ENCODE results near the gene SRSF12.

SRSF12 gene

DNA sequence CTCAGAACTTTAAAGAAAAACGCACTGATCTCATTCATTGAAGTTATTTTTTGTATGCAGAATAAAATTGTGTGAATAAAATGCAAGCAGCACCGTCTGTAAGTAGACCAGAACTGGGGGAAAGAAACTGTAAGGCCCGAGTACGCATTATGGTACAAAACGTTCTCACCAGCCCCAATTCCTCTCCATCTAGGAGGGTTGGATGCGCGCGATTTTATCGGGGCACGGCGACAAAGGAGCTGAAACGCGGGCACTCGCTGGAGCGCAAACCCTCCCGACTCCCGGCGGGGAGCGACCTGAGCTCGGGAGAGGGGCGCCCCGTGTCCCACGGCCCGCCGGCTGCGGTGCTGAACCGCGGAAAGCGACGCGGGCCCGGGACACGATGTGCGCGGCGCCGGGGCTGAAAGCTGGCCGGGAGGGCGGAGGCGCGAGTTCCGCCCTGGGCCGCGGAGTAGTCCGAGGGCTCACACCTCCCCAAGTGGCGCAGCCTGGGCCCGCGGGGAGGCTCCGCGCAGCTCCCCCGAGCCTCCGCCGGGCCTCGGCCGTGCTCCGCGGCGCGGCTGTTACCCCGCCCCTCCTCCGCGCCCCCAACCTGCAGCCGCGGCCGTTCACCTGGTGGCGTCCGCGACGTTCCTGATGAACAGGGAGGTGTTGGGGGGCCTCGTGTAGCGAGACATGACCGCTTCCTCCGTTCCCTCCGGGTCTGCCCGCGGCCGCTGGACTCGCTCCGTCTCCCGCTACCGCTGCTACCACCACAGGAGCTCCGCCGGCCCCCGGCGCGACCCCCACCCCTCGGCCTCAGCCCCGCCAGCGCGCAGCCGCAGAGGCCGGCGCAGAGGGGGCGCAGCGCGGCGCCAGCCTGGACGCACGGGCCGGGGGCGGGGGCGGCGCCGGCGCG, at the start of gene SRSF12:
Gene SRSF12 (minus strand): TSS at position 861 of the 898 bp plus-strand sequence. CDS start 184 bp downstream, at position 677.
- peak; percentile 48 for DNase-seq

DNA sequence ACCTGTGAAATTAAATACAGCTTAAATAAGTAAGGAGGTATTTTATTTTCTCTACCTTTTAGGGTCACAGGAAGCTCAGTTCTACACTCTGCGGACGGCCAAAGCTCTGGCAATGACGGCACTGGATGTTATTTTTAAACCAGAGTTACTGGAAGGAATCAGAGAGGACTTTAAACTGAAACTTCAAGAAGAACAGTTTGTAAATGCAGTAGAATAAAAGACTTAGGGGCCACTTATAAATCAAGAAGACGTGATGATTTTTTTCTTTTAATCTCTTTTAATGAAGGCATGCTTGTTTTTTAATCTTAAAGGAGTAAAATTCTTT, 44.1 kb upstream of the SRSF12 start:
- DNase-seq, result no peak

DNA sequence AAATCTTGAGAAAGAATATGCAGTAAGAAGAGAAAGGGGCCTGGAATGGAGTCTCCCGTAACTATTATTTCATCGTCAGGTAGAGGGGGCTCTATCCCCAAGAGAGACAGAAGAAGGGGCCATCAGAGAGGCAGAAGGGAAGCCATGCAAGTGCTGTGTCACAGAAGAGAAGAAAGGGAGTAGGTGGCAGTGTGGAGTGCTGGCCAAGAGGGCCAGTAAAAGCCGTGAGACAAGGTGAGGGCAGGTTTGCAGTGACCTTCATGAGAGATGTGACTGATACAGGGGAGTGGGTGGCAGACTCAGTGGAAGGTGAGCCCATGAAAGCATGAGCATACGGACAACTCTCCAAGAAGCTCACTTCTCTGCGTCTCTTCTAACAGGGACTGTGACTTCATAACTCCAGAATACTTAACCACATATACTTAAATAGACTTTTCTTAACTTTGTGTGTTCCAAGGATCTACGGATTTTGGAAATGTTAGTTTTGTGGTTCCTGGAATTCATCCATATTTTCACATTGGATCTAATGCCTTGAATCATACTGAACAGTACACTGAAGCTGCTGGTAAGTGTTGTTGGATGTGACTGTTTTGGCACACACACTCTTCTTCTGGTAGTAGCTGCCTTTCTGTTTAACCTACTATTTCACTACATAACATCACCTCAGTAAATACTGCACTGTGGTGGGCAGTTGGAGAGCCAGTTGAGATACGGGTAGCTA, 43.6 kb upstream of the SRSF12 start:
- DNase-seq, result no peak

DNA sequence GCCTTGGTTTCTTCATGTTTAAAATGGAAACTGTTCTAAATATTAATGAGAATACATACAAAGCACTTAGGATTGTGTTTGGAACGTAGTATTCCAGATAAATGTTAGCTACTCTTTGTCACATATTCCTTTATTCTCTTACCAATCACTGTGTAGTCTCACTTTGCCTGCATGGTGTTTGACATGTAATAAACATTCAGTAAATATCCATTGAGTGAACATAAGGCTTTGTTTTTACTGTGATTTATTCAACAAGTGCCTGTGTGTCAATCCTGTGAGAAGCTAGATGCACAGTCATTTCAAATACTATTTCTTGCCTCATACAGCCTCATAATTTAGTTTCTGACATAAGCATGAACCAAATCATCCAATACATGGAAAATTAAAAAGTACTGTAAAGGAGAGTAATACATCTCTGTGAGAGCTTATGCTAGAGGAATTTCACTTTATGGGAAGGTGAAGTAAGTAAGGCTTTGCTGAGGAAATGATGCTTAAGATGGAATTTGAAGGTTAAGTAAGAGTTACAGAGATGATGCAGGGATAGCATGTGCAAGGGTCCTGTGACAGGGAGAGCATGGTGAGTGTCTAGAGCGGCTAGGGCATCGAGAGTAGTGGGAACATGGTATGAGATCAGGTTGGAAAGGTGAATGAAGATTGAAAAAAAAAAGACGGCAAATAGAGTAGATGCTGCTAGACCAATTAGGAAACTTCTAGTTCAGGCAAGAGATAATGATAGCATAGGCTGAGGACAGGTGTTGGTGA, 42.6 kb upstream of the SRSF12 start:
- DNase-seq, result no peak

DNA sequence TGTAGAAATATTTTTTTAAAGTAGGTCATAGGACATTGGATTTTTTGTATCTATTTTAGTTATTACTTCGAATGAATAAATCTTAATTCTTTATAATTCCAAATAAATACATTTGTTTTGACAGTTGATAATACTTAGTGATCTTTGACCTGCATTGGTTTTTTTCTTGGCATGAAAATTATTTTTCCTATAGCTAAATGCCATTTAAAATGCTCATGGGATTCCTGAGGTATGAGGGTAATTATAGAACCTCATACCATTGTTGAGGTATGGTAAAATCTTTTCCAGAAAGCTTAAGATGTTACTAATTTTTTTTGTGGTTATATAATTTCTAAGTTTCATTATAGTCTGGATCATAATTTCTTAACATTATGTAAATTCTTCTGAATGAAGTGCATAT, 36.3 kb upstream of the SRSF12 start:
- peak; percentile 37 for DNase-seq

DNA sequence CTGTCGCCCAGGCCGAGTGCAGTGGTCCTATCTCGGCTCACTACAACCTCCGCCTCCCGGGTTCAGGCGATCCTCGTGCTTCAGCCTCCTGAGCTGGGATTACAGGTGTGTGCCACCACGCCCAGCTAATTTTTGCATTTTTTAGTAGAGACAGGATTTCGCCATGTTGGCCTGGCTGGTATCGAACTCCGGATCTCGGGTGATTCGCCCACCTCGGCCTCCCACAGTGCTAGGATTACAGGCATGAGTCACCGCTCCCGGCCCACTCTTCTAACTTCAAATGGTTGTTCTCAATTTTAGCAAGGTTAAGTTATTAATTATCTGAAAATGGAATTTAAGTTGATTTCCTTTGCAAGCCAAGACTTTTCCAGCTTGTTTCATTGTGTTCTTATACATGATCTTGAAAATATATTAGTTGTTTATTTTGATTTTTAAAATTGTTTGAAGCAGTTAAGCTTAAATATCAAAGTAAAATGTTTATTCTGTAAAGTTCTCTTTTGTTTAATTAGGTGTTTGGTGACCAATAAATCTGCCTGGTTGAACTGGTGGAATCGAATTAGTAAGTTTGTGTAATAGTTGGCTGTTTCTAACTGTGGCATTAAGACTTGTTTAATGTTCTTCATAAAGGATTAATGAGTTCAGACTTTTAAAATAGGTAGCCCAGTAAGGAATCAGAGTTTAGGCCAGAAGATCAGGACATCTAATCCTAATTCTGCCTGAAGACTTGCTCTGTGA, 30.3 kb upstream of the SRSF12 start:
- DNase-seq, result peak; percentile 58

DNA sequence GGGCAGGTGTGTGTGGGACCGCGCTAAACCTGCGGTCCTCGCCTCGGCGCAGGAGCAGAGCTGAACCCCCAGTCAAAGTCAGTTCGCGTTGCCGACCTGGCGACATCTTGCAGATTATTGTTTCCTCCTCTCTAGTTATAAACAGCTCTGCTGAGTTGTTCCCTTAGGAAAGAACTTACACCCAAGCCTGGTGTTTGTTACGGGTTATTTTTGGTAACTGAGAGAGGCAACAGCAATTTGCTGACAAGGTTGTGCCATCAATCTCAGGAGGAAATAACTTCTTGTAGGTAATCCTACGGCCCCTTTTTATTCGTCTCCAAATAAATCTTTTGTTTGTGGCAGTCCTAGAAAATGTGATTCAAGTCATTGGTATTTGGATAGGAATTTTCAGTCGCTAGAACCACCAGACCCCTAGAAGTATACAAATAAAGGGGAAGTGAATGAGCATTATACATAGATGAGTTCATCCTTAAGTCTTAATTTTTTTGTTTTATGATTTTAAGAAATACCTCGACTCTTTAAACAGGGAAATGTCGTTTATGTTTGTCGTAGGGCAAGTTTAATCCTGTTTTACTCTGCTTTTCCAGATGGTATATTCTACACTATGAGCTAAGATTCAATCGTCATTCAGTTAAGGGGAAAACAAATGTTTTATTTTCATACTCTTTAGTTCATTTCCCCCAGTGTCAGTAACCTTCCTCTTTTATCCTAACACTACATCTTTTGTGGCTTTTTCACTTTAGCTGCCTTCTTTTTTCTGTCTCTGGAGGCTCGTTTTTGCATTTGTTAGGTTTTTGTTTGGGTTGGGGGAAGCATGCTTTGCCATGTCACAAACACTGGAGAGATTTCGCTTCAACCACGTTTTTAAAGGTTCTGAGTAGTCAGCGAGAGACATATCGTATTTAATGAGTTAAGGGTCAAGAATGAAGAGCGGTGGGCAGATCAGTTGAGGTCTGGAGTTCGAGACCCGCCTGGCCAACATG, 29.1 kb upstream of the SRSF12 start:
- DNase-seq, result peak; percentile 74

DNA sequence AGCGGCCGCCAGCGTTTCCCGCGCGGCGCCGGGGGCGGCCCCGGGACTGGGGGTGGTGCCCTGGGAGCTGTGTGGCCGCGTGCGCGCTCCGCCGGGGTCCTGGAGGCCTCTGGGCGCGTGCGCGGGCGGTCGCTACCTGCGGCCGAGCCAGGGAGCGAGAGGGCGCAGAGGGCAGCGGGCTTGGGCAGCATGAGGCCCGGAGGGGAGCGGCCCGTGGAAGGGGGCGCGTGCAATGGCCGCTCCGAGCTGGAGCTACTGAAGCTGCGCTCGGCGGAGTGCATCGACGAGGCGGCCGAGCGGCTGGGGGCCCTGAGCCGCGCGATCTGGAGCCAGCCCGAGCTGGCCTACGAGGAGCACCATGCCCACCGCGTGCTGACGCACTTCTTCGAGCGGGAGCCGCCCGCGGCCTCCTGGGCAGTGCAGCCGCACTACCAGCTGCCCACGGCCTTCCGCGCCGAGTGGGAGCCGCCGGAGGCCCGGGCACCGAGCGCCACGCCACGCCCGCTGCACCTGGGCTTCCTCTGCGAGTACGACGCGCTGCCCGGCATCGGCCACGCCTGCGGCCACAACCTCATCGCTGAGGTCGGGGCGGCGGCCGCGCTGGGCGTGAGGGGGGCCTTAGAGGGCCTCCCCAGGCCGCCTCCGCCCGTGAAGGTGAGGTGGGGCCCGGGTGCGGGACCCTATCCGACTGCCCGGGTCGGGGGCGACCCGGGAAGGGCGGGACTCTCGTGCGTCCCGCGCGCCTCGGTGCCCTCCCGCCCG, 28.3 kb upstream of the SRSF12 start, which contains the start of gene PM20D2:
Gene PM20D2 (plus strand): TSS at position 100 of the 762 bp plus-strand sequence. CDS start 90 bp downstream, at position 190.
- peak; percentile 71 for DNase-seq

DNA sequence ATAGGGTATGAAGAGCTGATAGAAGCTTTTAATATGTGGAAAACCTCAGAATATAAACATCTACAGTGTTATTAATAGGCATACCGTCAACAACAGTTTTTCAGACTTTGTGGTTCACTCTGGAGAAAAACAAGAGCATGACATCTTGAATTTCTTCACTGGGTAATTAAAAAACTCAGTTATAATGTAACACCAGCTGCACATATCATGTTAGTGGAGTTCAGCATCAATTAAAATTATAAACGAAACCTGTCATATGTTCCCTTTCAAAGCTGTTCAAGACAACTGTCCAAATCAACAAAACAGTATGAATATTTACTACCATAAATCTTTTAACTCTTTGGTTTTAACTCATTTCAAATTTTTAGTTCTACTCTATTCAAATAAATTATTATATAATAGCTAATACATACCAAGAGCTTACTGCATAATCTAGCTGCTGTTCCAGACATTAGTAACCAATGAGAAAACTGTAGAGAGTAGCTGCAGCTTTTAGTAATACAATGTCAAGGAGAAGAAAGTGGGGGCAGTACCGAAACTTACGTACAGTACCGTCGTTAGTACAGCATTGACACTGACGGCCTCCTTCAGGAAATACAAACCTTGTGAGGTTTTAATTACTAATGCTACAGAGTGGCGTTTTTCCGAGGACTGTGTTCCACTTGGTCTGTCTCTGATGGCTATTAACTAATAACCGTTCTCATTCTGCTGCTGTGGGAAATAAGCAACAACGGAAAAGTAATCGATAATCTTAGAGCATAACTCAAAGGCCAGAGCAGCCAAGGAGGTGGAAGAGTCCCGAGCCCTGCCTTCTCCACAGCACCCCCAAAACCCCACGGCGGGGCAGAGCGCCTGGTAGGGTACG, 27.5 kb upstream of the SRSF12 start:
- peak; percentile 59 for DNase-seq

DNA sequence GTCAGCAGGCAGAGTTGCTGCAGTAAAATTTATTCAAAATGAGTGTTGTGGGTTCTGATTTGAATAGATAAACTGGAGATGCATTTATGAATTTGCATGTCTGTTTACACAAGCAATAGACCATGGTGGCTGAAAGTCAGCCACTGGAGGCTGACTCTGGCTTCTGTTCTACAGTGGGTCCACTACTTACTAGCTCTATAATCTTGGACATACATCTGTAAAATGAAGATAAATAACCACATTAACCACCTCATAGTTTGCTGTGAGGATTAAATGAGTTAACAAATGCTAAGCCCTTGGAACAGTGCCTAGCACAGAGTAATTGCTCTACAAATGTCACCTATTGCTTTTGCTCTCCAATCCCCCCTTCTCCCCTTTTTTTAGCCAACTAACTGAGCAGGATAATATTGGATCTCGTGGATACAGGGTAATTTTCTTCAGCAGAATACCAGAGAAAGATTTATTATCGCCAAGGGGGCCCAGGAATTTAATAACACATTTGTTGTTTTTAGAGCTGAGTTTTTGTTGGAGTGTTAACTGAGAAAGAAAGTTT, 26.6 kb upstream of the SRSF12 start:
- peak; percentile 7 for DNase-seq

DNA sequence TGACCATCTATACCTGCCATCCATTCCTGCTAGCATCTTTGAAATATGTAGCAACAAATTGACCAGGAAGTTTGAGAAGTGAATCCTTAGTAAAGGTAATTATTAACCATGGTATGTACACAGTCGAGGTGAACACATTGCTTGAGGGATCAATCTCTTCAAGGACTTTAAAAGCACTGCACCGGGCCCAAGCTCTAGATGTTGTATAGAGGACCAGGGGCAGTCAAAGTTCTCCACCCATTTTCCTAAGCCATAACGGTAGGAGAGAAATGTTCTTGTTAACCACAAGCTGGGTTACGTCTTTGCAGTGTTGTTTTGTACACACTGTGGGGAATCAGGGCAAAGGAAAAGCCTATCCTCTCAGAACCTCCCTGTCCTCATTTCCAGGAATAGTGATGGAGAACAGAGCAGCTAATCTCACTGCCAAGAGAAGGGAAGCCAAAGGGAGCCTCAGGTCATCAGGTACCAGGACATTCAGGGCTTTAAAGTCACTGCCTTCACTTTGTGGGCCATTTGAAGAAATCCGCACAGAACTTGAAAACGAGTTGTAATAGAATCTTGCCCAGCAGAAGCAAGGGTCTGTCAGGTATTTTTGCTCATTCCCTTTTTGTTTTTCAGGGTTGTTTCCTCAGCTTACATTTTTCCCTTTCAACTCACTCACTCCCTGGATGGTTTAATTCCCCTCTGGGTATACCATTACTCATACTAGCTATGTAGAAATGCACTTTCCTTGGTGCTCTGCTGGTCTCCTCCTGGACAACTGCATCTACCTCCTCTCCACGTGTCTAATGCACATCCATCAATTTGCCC, 22.7 kb upstream of the SRSF12 start:
- peak; percentile 57 for DNase-seq

DNA sequence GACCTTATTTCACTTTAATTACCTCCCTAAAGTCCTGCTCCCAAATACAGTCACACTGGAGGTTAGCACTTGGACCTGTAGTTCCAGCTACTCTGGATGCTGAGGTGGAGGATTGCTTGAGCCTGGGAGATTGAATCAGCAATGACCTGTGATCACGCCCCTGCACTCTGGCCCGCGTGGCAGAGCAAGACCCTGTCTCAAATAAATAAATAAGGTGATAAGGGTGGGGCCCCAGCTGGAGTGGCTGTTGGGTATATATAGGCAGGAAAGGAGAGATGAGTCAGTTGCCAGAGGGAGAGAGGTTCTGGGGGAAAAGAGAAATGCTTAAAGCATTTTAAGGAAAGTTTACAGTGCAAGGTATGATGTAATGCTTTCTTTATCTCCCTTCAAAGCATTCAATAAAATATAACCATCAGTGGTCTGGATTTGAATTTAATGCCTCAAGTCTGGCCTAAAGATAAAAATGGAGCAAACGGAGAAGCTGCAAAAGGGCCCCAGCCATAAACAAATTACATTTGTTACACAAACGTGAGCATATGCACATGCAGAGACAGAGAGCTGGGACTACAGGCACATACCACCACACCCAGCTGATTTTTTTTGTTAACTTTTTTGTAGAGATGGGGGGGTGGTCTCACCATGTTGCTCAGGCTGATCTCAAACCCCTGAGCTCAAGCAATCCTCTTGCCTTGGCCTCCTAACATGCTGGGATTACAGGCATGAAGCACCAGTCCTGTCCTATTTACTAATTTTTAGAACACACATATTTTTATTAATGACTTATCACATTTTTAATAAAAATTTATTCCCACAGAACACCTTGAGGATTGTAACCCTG, 21.9 kb upstream of the SRSF12 start:
- DNase-seq, result peak; percentile 73

DNA sequence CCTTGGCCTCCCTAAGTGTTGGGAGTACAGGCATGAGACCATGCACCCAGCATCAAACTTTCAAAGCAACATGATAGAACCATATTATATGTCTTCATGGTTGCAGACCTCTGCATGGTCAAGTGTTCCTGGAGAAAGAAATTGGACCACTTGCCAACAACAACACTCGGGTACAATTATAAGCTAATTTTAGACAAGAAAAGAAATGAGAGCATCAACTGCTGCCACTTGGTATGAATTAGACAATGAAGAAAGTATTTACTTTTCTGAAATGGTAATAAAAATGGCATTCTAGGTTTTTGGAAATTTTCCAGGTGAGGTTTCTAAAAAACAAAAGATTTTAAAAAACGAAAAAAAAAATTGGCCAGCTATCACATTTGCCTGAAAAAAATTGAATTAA, 20.3 kb upstream of the SRSF12 start:
- no peak for DNase-seq

DNA sequence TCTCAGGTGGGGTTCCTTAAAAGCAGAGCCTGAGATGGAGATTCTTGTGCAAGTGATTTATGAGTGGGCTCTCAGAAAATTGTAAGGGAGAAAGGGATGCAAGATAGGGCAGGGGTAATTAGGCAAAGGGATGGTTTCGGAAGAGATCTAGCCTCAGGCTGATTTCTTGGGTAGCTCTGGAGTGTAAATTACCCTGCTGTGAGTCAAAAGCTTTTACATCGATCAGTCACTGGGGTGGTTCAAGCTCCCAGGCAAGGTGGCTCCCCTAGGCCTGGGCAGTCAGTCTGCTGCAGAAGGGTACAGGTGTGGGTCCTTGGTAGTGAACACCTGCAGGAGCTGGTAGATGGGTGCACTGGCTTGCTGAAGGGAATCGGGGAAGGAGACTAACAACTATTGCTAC, 16.9 kb upstream of the SRSF12 start:
- no peak for DNase-seq

DNA sequence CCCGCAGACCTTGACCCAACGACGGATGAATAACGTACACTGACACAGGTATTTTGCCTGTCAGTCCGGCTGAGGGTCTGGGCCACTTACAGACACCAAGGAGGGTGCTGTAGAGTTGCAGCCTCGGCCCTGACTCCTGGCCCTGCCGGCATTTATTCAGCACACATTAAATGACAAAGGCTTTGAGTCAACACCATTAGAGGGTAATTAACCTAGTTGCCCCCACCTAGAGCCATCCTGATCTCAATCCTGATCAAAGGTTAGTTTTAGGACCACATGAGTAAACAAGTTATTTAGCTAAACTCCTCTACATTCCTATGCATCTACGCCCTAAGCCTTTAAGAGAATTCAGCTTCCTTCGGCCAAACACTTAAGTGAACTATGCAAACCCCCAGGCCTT, 16.1 kb upstream of the SRSF12 start:
- no peak for DNase-seq

DNA sequence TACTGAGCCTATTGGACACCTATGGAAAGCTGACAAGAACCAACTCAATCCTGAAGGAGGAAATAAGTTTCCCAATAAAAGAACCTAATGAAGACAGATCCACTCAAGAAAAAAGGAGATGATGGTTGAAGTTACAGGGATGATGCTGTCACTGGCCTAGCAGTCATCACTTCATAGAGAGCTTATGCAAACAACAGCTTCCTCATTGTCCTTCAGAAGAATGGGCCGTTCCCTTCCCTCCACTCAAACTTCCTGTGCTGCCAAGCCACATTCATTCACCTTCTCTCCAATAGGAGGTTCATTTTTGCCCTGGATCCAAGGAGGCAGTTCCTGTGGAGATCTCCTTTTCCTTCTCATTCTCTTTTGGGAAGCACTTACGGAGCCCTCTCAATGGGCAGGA, 14.2 kb upstream of the SRSF12 start:
- no peak for DNase-seq

DNA sequence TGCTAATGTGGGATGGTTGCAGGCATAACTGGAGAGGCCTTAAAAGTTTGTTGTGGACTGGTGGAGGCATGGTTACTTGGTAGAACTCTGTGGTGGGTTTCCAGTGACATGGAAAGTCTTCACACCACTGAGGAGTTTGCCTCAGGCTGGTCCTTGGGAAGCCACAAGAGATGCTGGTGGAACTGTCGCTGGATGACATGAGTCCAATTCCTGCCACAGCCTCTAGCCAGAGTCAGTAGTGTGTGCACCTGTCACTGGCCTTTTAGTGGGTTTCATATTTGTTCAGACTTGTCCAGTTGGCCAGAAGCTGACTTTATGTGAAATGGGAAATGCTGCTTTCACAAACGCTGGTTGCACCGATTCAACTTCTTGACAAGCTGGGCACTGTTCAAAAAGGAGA, 13.7 kb upstream of the SRSF12 start:
- no peak for DNase-seq
